ENCODE results near the gene AKAP1.

DNA sequence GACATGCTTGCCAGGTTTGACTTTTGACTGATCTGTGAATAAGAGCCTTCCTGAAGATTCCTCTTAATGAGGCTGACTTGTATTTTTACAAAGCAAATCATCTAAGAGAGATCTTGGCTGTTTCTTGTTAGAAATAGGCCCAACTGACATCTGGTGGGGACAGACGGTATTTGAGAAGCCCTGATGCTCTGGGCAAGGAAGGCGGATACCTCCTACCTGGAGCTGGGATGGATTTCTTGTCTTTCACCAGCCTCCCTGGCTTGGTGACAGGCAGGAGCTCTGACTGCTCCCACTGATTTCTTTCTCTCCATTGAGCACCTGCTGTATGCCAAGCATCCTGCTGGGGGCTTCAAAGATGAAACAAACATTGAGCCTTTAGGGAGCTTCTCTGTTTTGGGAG lies 40.4 kb downstream of the AKAP1 start:
- TF ChIP-seq EZH2 (IDR thresholded peaks at IDR 0.05; ENCODE audit: low read depth, low read length, severe bottlenecking) (no peak), EGR1 (IDR thresholded peaks at IDR 0.05; ENCODE audit: borderline replicate concordance, low read depth, low read length) (no peak), CEBPB (IDR thresholded peaks at IDR 0.05; ENCODE audit: low read depth, low read length) (no peak), RAD21 (IDR thresholded peaks at IDR 0.05 in 1 of 2, conservative IDR thresholded peaks at IDR 0.05 in 1 of 2; ENCODE audit: low read depth in 2 of 2, low read length in 2 of 2) (no peak), GTF2F1 (IDR thresholded peaks at IDR 0.05; ENCODE audit: borderline replicate concordance, low read depth, low read length) (no peak), SP1 (IDR thresholded peaks at IDR 0.05; ENCODE audit: low read depth, low read length) (no peak), RFX5 (IDR thresholded peaks at IDR 0.05; ENCODE audit: borderline replicate concordance, low read depth, low read length) (no peak), TEAD4 (IDR thresholded peaks at IDR 0.05; ENCODE audit: low read depth, low read length) (no peak), SIRT6 (IDR thresholded peaks at IDR 0.05; ENCODE audit: low read length) (no peak), JUND (IDR thresholded peaks at IDR 0.05; ENCODE audit: low read length) (no peak)
- TF ChIP-seq, protein P1, sequence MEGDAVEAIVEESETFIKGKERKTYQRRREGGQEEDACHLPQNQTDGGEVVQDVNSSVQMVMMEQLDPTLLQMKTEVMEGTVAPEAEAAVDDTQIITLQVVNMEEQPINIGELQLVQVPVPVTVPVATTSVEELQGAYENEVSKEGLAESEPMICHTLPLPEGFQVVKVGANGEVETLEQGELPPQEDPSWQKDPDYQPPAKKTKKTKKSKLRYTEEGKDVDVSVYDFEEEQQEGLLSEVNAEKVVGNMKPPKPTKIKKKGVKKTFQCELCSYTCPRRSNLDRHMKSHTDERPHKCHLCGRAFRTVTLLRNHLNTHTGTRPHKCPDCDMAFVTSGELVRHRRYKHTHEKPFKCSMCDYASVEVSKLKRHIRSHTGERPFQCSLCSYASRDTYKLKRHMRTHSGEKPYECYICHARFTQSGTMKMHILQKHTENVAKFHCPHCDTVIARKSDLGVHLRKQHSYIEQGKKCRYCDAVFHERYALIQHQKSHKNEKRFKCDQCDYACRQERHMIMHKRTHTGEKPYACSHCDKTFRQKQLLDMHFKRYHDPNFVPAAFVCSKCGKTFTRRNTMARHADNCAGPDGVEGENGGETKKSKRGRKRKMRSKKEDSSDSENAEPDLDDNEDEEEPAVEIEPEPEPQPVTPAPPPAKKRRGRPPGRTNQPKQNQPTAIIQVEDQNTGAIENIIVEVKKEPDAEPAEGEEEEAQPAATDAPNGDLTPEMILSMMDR (IDR thresholded peaks at IDR 0.05; ENCODE audit: control extremely low read depth in 1 of 3, insufficient read depth in 1 of 3, low read depth in 1 of 3, low read length in 3 of 3), result no peak
- TF ChIP-seq, protein P2, sequence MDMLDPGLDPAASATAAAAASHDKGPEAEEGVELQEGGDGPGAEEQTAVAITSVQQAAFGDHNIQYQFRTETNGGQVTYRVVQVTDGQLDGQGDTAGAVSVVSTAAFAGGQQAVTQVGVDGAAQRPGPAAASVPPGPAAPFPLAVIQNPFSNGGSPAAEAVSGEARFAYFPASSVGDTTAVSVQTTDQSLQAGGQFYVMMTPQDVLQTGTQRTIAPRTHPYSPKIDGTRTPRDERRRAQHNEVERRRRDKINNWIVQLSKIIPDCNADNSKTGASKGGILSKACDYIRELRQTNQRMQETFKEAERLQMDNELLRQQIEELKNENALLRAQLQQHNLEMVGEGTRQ (IDR thresholded peaks at IDR 0.05; ENCODE audit: low read length), result no peak

Data from H1 (cell line).